Hepatocyte (in vitro differentiated cells): ENCODE data around the gene FGF21. TPM values are rescaled to one million over a fixed set of nuclear protein-coding genes. Genes with fewer than 3 reads are reported as not detected.

Experiments used
- DNase-seq: peaks from one replicate; pipeline ENCODE4 v3.0.0-alpha.2; 2016; ENCODE audit warnings: low spot score
- H2AFZ ChIP-seq: fragments of 200-600 bp; sonication (generic); 2 replicates; pipeline ENCODE4 v1.6.0; 2016; ENCODE audit warnings: antibody characterized with exemption, mild to moderate bottlenecking
- H3K27ac ChIP-seq: fragments of 200-600 bp; sonication (generic); 2 replicates; pipeline ENCODE4 v1.5.1; 2016; ENCODE audit warnings: mild to moderate bottlenecking
- H3K27me3 ChIP-seq: fragments of 200-600 bp; sonication (generic); 2 replicates; pipeline ENCODE4 v1.6.1; 2016
- H3K36me3 ChIP-seq: fragments of 200-600 bp; sonication (generic); replicated peaks from 2 replicates; pipeline ENCODE4 v1.5.1; 2016; ENCODE audit warnings: low read depth; ENCODE audit not compliant: insufficient read depth
- H3K4me1 ChIP-seq: fragments of 200-600 bp; sonication (generic); 2 replicates; pipeline ENCODE4 v1.5.1; 2016; ENCODE audit warnings: mild to moderate bottlenecking, moderate library complexity; ENCODE audit not compliant: insufficient read depth
- H3K4me2 ChIP-seq: fragments of 200-600 bp; sonication (generic); 2 replicates; pipeline ENCODE4 v1.6.0; 2016
- H3K4me3 ChIP-seq: fragments of 200-600 bp; sonication (generic); 2 replicates; pipeline ENCODE4 v1.5.1; 2016; ENCODE audit warnings: mild to moderate bottlenecking
- H3K79me2 ChIP-seq: fragments of 200-600 bp; sonication (generic); 2 replicates; pipeline ENCODE4 v1.6.0; 2017; ENCODE audit warnings: mild to moderate bottlenecking
- H3K9me2 ChIP-seq: fragments of 200-600 bp; sonication (generic); replicated peaks from 2 replicates; pipeline ENCODE4 v1.6.0; 2017; ENCODE audit warnings: mild to moderate bottlenecking; ENCODE audit not compliant: insufficient read depth
- H3K9me3 ChIP-seq: fragments of 200-600 bp; sonication (generic); 2 replicates; pipeline ENCODE4 v1.5.1; 2016; ENCODE audit warnings: low read depth, mild to moderate bottlenecking
- H4K20me1 ChIP-seq: fragments of 200-600 bp; sonication (generic); 2 replicates; pipeline ENCODE4 v1.6.0; 2016; ENCODE audit warnings: mild to moderate bottlenecking; ENCODE audit not compliant: insufficient read depth, poor library complexity, severe bottlenecking
- CTCF ChIP-seq: fragments of 200-600 bp; sonication (generic); IDR thresholded peaks from 2 replicates; pipeline ENCODE4 v1.5.1; 2016; ENCODE audit warnings: antibody characterized with exemption, mild to moderate bottlenecking; ENCODE audit not compliant: poor library complexity
- EZH2 ChIP-seq: fragments of 200-600 bp; sonication (generic); IDR thresholded peaks from 2 replicates; pipeline ENCODE4 v1.6.1; 2016; ENCODE audit warnings: antibody characterized with exemption, mild to moderate bottlenecking, borderline replicate concordance
- EZH2phosphoT487 ChIP-seq: fragments of 200-600 bp; sonication (generic); IDR thresholded peaks from one replicate; pipeline ENCODE4 v1.6.1; 2018; ENCODE audit warnings: antibody characterized with exemption, mild to moderate bottlenecking, low read depth, moderate library complexity; ENCODE audit not compliant: unreplicated experiment, severe bottlenecking
- WGBS: methylation state at CpG from one replicate; pipeline ENCODE4 v1.1.6; 2016; ENCODE audit warnings: low lambda C conversion rate; ENCODE audit errors: missing lambda C conversion rate; 5-methylcytosine and 5-hydroxymethylcytosine counted together
- polyA plus RNA-seq: library from polyadenylated mRNA; unstranded; fragments of >200 nt; fragmentation: Nextera tagmentation; extraction: Ambion mirVana; gene quantifications from 2 replicates; pipeline ENCODE4 v1.2.1, GENCODE V29; 2016
- total RNA-seq: library from RNA; depleted of rRNA; stranded (reverse); fragments of >200 nt; gene quantifications from 2 replicates; pipeline ENCODE4 v1.2.3, GENCODE V29; 2014

The FGF21 gene
- total and polyA plus RNA-seq, 2 experiments from 2014 or later, result not detected

GRCh38 chr19:48742096-48742495 lies 13.2 kb upstream of the FGF21 start:
- no peak for TF ChIP-seq EZH2
- TF ChIP-seq CTCF, result no peak
- TF ChIP-seq EZH2phosphoT487, result no peak
- no peaks in the 10 kb centered on the region for H3K79me2 ChIP-seq
- H4K20me1 ChIP-seq, result no peaks in the 10 kb centered on the region
- no peak overlapping the region for H2AFZ ChIP-seq
- no peaks in the 10 kb centered on the region for H3K9me2 ChIP-seq
- DNase-seq, result no peak
- H3K4me2 ChIP-seq, result no peak overlapping the region
- H3K27me3 ChIP-seq, result peaks cover 10% of the 10 kb centered on the region
- no peaks in the 10 kb centered on the region for H3K36me3 ChIP-seq
- H3K9me3 ChIP-seq, result no peaks in the 10 kb centered on the region
- H3K27ac ChIP-seq, result no peak overlapping the region
- H3K4me3 ChIP-seq, result no peak overlapping the region
- WGBS, result 94% methylated on average over 11 of the region's 11 CpGs
- H3K4me1 ChIP-seq, result peaks cover 9% of the 10 kb centered on the region

- H3K9me2 ChIP-seq, result no peaks in the 10 kb centered on the region
- no peaks in the 10 kb centered on the region for H3K9me3 ChIP-seq
- H2AFZ ChIP-seq, result no peak overlapping the region
- no peaks in the 10 kb centered on the region for H3K36me3 ChIP-seq
- 74% methylated on average over 33 of the region's 33 CpGs for WGBS
- peak; percentile 68 for DNase-seq
- TF ChIP-seq CTCF (no peak), EZH2 (no peak), EZH2phosphoT487 (no peak)
- H3K27me3 ChIP-seq, result peaks cover under 1% of the 10 kb centered on the region
- H3K4me3 ChIP-seq, result no peak overlapping the region
- no peaks in the 10 kb centered on the region for H4K20me1 ChIP-seq
- H3K79me2 ChIP-seq, result no peaks in the 10 kb centered on the region
- H3K4me1 ChIP-seq, result no peaks in the 10 kb centered on the region
- no peak overlapping the region for H3K4me2 ChIP-seq
- no peak overlapping the region for H3K27ac ChIP-seq
Observed at GRCh38 chr19:48745208-48745995, 9.9 kb upstream of the FGF21 start.

GRCh38 chr19:48746110-48746509 lies 9.2 kb upstream of the FGF21 start:
- Histone ChIP-seq H3K9me2 (no peaks in the 10 kb centered on the region), H3K4me2 (peak overlapping the region; percentile 65), H3K27me3 (no peaks in the 10 kb centered on the region), H2AFZ (no peak overlapping the region), H3K9me3 (no peaks in the 10 kb centered on the region), H3K4me3 (no peak overlapping the region), H4K20me1 (no peaks in the 10 kb centered on the region), H3K27ac (no peak overlapping the region), H3K4me1 (no peaks in the 10 kb centered on the region), H3K79me2 (no peaks in the 10 kb centered on the region), H3K36me3 (no peaks in the 10 kb centered on the region)
- no peak for DNase-seq
- no peak for TF ChIP-seq EZH2phosphoT487
- no peak for TF ChIP-seq CTCF
- no peak for TF ChIP-seq EZH2
- 98% methylated on average over 8 of the region's 8 CpGs for WGBS
